Osteocyte (in vitro differentiated cells): ENCODE measurements around the gene ZNF497. TPM values are rescaled to one million over a fixed set of nuclear protein-coding genes. Genes with fewer than 3 reads are reported as not detected.

Experiments
- DNase-seq: peaks from one replicate; pipeline ENCODE4 v3.0.0; 2021; ENCODE audit warnings: mixed read lengths; ENCODE audit not compliant: unreplicated experiment; ENCODE audit errors: extremely low spot score
- H3K27ac Mint-ChIP-seq: one replicate; pipeline ENCODE4 v1.8.0; 2021; ENCODE audit warnings: mild to moderate bottlenecking, mixed read lengths; ENCODE audit not compliant: unreplicated experiment
- H3K27me3 Mint-ChIP-seq: one replicate; pipeline ENCODE4 v1.8.0; 2021; ENCODE audit warnings: mixed read lengths; ENCODE audit not compliant: unreplicated experiment
- H3K36me3 Mint-ChIP-seq: one replicate; pipeline ENCODE4 v1.8.0; 2021; ENCODE audit warnings: mixed read lengths; ENCODE audit not compliant: unreplicated experiment
- H3K4me1 Mint-ChIP-seq: one replicate; pipeline ENCODE4 v1.8.0; 2021; ENCODE audit warnings: mixed read lengths; ENCODE audit not compliant: unreplicated experiment
- H3K4me3 Mint-ChIP-seq: one replicate; pipeline ENCODE4 v1.8.0; 2021; ENCODE audit warnings: mild to moderate bottlenecking, moderate library complexity, mixed read lengths; ENCODE audit not compliant: unreplicated experiment
- H3K9me3 Mint-ChIP-seq: one replicate; pipeline ENCODE4 v1.8.0; 2021; ENCODE audit warnings: mixed read lengths; ENCODE audit not compliant: unreplicated experiment
- CTCF ChIP-seq: fragments of 200-600 bp; sonication (generic); IDR thresholded peaks from 2 replicates; pipeline ENCODE4 v1.5.0; 2021; ENCODE audit warnings: antibody characterized with exemption, mild to moderate bottlenecking, moderate library complexity
- total RNA-seq: library from RNA; stranded (reverse); gene quantifications from 2 replicates; pipeline ENCODE4 v1.2.1, GENCODE V29; 2021

The ZNF497 gene
- total RNA-seq, 1 donor from 2014 or later: 2.7 TPM

- Mint-ChIP-seq H3K27ac (peak overlapping the region; percentile 92), H3K4me1 (peaks cover 32% of the 10 kb centered on the region)
These were observed 15.3 kb downstream of the ZNF497 start for GRCh38 chr19:58346961-58347929.

GRCh38 chr19:58345558-58345957 is 17.0 kb downstream of the ZNF497 start:
- H3K27me3 Mint-ChIP-seq: no peaks in the 10 kb centered on the region
- H3K9me3 Mint-ChIP-seq: no peaks in the 10 kb centered on the region
- peak overlapping the region; percentile 99 for H3K4me3 Mint-ChIP-seq
- H3K36me3 Mint-ChIP-seq: peaks cover 18% of the 10 kb centered on the region
- H3K4me1 Mint-ChIP-seq: peaks cover 32% of the 10 kb centered on the region
- peak overlapping the region; percentile 66 for H3K27ac Mint-ChIP-seq
- no peak for TF ChIP-seq CTCF
- DNase-seq: no peak

More at GRCh38 chr19:58346961-58347929, 15.3 kb downstream of the ZNF497 start:
- DNase-seq: peak; percentile 93
- no peak for TF ChIP-seq CTCF
- Mint-ChIP-seq H3K27me3 (no peaks in the 10 kb centered on the region), H3K36me3 (peaks cover 15% of the 10 kb centered on the region), H3K9me3 (no peaks in the 10 kb centered on the region), H3K4me3 (peak overlapping the region; percentile 99)

GRCh38 chr19:58338825-58339558 is 23.6 kb downstream of the ZNF497 start:
- Mint-ChIP-seq H3K27ac (no peak overlapping the region), H3K4me1 (no peaks in the 10 kb centered on the region), H3K27me3 (no peaks in the 10 kb centered on the region), H3K9me3 (no peaks in the 10 kb centered on the region), H3K4me3 (no peak overlapping the region), H3K36me3 (peaks cover 40% of the 10 kb centered on the region)
- no peak for DNase-seq
- TF ChIP-seq CTCF: no peak

- Mint-ChIP-seq H3K4me3 (no peak overlapping the region), H3K4me1 (no peaks in the 10 kb centered on the region), H3K27me3 (no peaks in the 10 kb centered on the region), H3K9me3 (no peaks in the 10 kb centered on the region), H3K36me3 (peaks cover 37% of the 10 kb centered on the region), H3K27ac (no peak overlapping the region)
- DNase-seq: no peak
- TF ChIP-seq CTCF: no peak
These were observed 24.2 kb downstream of the ZNF497 start for GRCh38 chr19:58338336-58338735.

GRCh38 chr19:58336820-58337219 is 25.7 kb downstream of the ZNF497 start:
- H3K4me1 Mint-ChIP-seq: no peaks in the 10 kb centered on the region
- peaks cover 31% of the 10 kb centered on the region for H3K36me3 Mint-ChIP-seq
- no peak overlapping the region for H3K4me3 Mint-ChIP-seq
- TF ChIP-seq CTCF: no peak
- no peaks in the 10 kb centered on the region for H3K27me3 Mint-ChIP-seq
- H3K9me3 Mint-ChIP-seq: no peaks in the 10 kb centered on the region
- no peak for DNase-seq
- H3K27ac Mint-ChIP-seq: no peak overlapping the region
